B cell (primary cell): ENCODE results near the gene SSTR4. TPM values are rescaled to one million over a fixed set of nuclear protein-coding genes. Genes with fewer than 3 reads are reported as not detected.

Source experiments
- ATAC-seq: fragments of 200-7000 bp; cut with Tn5 transposase; one replicate; pipeline ENCODE4 v1.10.0; 2021; ENCODE audit warnings: low read depth, mild to moderate bottlenecking, moderate number of reproducible peaks, moderate library complexity
- CTCF ChIA-PET: fragments of 350-600 bp; sonication (Branson Sonifier 250); formaldehyde crosslinking; loops from one replicate; lab custom pipeline; 2021; ENCODE audit warnings: antibody characterized with exemption, inconsistent platforms; lab: Charles Lee
- POLR2A ChIA-PET: fragments of 350-600 bp; sonication (Branson Sonifier 250); formaldehyde crosslinking; loops from one replicate; lab custom pipeline; 2021; ENCODE audit warnings: antibody characterized with exemption; lab: Charles Lee
- DNase-seq: peaks from one replicate; pipeline ENCODE4 v3.0.0; 2013
- H2AFZ ChIP-seq: 2 replicates; pipeline ENCODE4 v1.6.1; 2012; ENCODE audit warnings: mild to moderate bottlenecking, low read depth, low read length; ENCODE audit not compliant: insufficient read depth, poor library complexity, severe bottlenecking
- H3K27ac ChIP-seq, 2 donors: 1 replicate in 1 of 2; 2 replicates in 1 of 2; pipeline ENCODE4 v1.5.1; 2012 to 2013; ENCODE audit warnings: low read length in 2 of 2, mild to moderate bottlenecking in 2 of 2, moderate library complexity in 1 of 2
- H3K27me3 ChIP-seq, 4 experiments: fragments of 200-600 bp in 1 of 4; sonication (generic) in 1 of 4; replicated peaks in 1 of 4; 1 replicate in 2 of 4; 2 replicates in 2 of 4; pipeline versions ENCODE4 v1.6.1 to v1.7.0; 2013 to 2016; ENCODE audit warnings: low read length in 3 of 4, mild to moderate bottlenecking in 2 of 4, mixed read lengths in 1 of 4, moderate library complexity in 1 of 4; ENCODE audit not compliant: insufficient read depth in 4 of 4, control insufficient read depth in 3 of 4; ENCODE audit errors: control extremely low read depth in 1 of 4
- H3K36me3 ChIP-seq, 2 experiments: replicated peaks in 1 of 2; 1 replicate in 1 of 2; 2 replicates in 1 of 2; pipeline versions ENCODE4 v1.6.1 to v1.7.1; 2013; ENCODE audit warnings: low read length in 1 of 2; ENCODE audit not compliant: insufficient read depth in 2 of 2, control insufficient read depth in 1 of 2; ENCODE audit errors: control extremely low read depth in 1 of 2, extremely low read depth in 1 of 2
- H3K4me1 ChIP-seq, 2 donors: fragments of 200-600 bp in 1 of 2; sonication (generic) in 1 of 2; 1 replicate in 1 of 2; 2 replicates in 1 of 2; pipeline versions ENCODE4 v1.5.1 to v1.6.1; 2013 to 2017; ENCODE audit warnings: low read length in 2 of 2; ENCODE audit not compliant: control insufficient read depth in 2 of 2, insufficient read depth in 2 of 2
- H3K4me2 ChIP-seq: replicated peaks from 2 replicates; pipeline ENCODE3; 2012; ENCODE audit warnings: mild to moderate bottlenecking, low read depth, low read length; ENCODE audit not compliant: poor library complexity, severe bottlenecking
- H3K4me3 ChIP-seq, 5 experiments: fragments of 200-600 bp in 1 of 5; sonication (generic) in 1 of 5; 1 replicate in 3 of 5; 2 replicates in 2 of 5; pipeline versions ENCODE4 v1.5.1 to v1.7.0; 2011 to 2016; ENCODE audit warnings: low read length in 4 of 5, mild to moderate bottlenecking in 4 of 5, low read depth in 2 of 5, control low read depth in 1 of 5, moderate library complexity in 1 of 5; ENCODE audit not compliant: insufficient read depth in 1 of 5; ENCODE audit errors: control extremely low read depth in 1 of 5, extremely low read depth in 1 of 5
- H3K79me2 ChIP-seq: fragments of 200-600 bp; sonication (generic); one replicate; pipeline ENCODE4 v1.6.0; 2016; ENCODE audit warnings: low read length; ENCODE audit not compliant: control insufficient read depth, insufficient read depth
- H3K9ac ChIP-seq: fragments of 200-600 bp; sonication (generic); 2 replicates; pipeline ENCODE4 v1.6.1; 2017; ENCODE audit warnings: mild to moderate bottlenecking, low read length, moderate library complexity
- H3K9me3 ChIP-seq, 3 donors: one replicate each; pipeline versions ENCODE4 v1.6.1 to v1.7.1; 2013; ENCODE audit warnings: low read length in 2 of 3; ENCODE audit not compliant: control insufficient read depth in 2 of 3, insufficient read depth in 1 of 3; ENCODE audit errors: control extremely low read depth in 1 of 3
- H4K20me1 ChIP-seq: 2 replicates; pipeline ENCODE4 v1.6.0; 2012; ENCODE audit warnings: mild to moderate bottlenecking, low read length; ENCODE audit not compliant: insufficient read depth, control insufficient read depth, poor library complexity, severe bottlenecking
- H3K27ac Mint-ChIP-seq: one replicate; pipeline ENCODE4 v1.8.0; 2021; ENCODE audit warnings: mixed read lengths
- H3K27me3 Mint-ChIP-seq: one replicate; pipeline ENCODE4 v1.8.0; 2021; ENCODE audit warnings: mixed read lengths
- H3K4me1 Mint-ChIP-seq: one replicate; pipeline ENCODE4 v1.8.0; 2021; ENCODE audit warnings: mixed read lengths
- H3K4me3 Mint-ChIP-seq: one replicate; pipeline ENCODE4 v1.8.0; 2021; ENCODE audit warnings: mixed read lengths
- H3K9me3 Mint-ChIP-seq: one replicate; pipeline ENCODE4 v1.8.0; 2022; ENCODE audit warnings: mixed read lengths; ENCODE audit not compliant: insufficient read depth
- EZH2 ChIP-seq: IDR thresholded peaks from 2 replicates; pipeline ENCODE4 v1.6.1; 2012; ENCODE audit warnings: borderline replicate concordance, low read depth, mild to moderate bottlenecking, moderate library complexity, low read length; ENCODE audit not compliant: insufficient read depth, poor library complexity, severe bottlenecking
- WGBS: methylation state at CpG from one replicate; pipeline ENCODE4 v1.1.5; 2013; ENCODE audit warnings: missing lambda C conversion rate; ENCODE audit not compliant: insufficient coverage; 5-methylcytosine and 5-hydroxymethylcytosine counted together
- intact Hi-C: fragments of 100-400 bp; cut with micrococcal nuclease; formaldehyde crosslinking; loops from one replicate; pipeline ENCODE4 v1.10.0; 2022
- polyA plus RNA-seq: library from polyadenylated mRNA; depleted of rRNA; stranded (reverse); fragments of >200 nt; gene quantifications from 2 replicates; pipeline ENCODE4 v1.2.3, GENCODE V29; 2012
- total RNA-seq, 2 donors: library from RNA; stranded (reverse); fragments of 120-200 nt in 1 of 2; gene quantifications; 1 replicate in 1 of 2; 2 replicates in 1 of 2; pipeline versions ENCODE4 v1.2.3 to v1.2.4, GENCODE V29; 2013 to 2022
- TF ChIP-seq, protein P1 (sequence below): fragments of 200-600 bp; IDR thresholded peaks from one replicate; pipeline ENCODE4 v1.8.0; 2022; ENCODE audit warnings: antibody characterized with exemption, mild to moderate bottlenecking

SSTR4 gene
- total and polyA plus RNA-seq, 2 donors (not counting 1 experiment from before 2014, with no cell fraction given), result not detected

DNA sequence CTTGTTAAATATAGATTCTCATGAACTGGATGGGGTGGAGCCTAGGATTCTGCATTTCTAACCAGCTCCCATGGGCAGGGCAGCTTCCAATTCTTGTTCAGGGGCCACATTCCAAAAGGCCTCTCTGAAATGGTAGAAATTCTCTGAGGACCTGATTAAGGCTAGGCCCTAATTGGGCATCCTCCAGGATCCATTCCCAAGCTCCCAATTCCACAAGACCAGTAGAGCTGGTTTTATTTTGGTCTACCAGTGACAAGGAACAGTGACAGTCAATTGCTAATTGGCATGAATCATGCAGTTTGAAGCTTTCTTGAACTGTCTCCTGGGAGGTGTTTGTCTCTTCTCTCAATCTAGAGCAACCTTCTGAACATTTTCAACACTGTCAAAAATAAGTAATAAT is 11.3 kb downstream of the SSTR4 start:
- Histone ChIP-seq H3K9ac (no peak overlapping the region), H2AFZ (no peak overlapping the region), H3K36me3 (no peaks in the 10 kb centered on the region), H4K20me1 (no peaks in the 10 kb centered on the region), H3K9me3 (peaks cover 0 to 13% (median 0%) of the 10 kb centered on the region in 3 donors), H3K4me1 (peaks cover 3 to 4% of the 10 kb centered on the region in 2 donors), H3K4me3 (no peak overlapping the region), H3K79me2 (no peaks in the 10 kb centered on the region), H3K4me2 (no peak overlapping the region), H3K27me3 (peaks cover 0 to 51% (median 11%) of the 10 kb centered on the region in 4 experiments), H3K27ac (no peak overlapping the region)
- Mint-ChIP-seq H3K4me1 (peaks cover 5% of the 10 kb centered on the region), H3K4me3 (no peak overlapping the region), H3K27me3 (peaks cover 34% of the 10 kb centered on the region), H3K27ac (no peak overlapping the region), H3K9me3 (no peaks in the 10 kb centered on the region)
- CTCF ChIA-PET, result no interaction called here
- DNase-seq, result no peak
- POLR2A ChIA-PET, result no interaction called here
- intact Hi-C loops, result no loop called here
- no peak for TF ChIP-seq EZH2
- TF ChIP-seq, protein P1, sequence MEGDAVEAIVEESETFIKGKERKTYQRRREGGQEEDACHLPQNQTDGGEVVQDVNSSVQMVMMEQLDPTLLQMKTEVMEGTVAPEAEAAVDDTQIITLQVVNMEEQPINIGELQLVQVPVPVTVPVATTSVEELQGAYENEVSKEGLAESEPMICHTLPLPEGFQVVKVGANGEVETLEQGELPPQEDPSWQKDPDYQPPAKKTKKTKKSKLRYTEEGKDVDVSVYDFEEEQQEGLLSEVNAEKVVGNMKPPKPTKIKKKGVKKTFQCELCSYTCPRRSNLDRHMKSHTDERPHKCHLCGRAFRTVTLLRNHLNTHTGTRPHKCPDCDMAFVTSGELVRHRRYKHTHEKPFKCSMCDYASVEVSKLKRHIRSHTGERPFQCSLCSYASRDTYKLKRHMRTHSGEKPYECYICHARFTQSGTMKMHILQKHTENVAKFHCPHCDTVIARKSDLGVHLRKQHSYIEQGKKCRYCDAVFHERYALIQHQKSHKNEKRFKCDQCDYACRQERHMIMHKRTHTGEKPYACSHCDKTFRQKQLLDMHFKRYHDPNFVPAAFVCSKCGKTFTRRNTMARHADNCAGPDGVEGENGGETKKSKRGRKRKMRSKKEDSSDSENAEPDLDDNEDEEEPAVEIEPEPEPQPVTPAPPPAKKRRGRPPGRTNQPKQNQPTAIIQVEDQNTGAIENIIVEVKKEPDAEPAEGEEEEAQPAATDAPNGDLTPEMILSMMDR, result no peak
- no peak for ATAC-seq

DNA sequence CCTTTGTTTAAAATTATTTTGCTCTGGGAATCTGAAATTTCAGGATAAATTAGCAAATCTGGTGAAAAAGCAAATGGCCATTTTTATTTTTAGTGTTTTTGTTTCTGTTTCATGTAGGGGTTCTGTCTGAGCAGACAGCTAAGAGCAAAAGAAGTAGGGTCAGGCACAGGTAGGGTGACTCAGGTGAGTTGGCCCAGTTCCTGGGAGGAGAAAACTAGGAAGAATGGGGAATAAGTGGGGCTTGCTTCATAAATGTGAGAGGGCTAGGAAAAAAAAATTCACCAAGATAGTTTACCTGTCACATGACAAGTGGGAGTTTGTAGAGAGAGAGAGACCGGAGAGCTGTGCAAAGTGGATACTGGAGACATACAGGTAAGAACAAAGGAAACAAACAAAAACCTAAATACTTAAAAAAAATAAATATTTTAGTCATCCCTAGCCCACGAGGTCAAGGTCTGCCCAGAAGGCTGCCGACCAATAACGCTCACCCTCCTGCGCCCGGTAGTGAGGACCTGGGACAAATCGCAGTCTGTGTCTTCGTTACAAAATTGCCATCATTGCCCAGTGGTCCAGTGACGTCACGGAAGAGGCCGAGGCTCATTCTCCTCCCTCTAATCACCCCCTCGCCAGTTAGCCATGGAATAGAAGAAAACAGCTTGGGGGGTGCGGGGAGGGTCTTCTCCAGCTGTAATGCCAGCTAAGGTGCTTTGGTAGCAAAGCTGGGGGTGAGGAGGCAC is 12.1 kb downstream of the SSTR4 start:
- ChIA-PET CTCF (no interaction called here), POLR2A (no interaction called here)
- H3K4me2 ChIP-seq, result no peak overlapping the region
- H3K4me1 Mint-ChIP-seq, result peaks cover 5% of the 10 kb centered on the region
- no peak for DNase-seq
- H3K9me3 ChIP-seq, result peaks cover 0 to 13% (median 0%) of the 10 kb centered on the region in 3 donors
- intact Hi-C loops, result no loop called here
- WGBS, result 84% methylated on average over 7 of the region's 13 CpGs
- H3K9ac ChIP-seq, result no peak overlapping the region
- H3K27me3 Mint-ChIP-seq, result peaks cover 40% of the 10 kb centered on the region
- H3K27ac ChIP-seq, result no peak overlapping the region
- no peak overlapping the region for H3K4me3 Mint-ChIP-seq
- H3K27ac Mint-ChIP-seq, result no peak overlapping the region
- H3K36me3 ChIP-seq, result no peaks in the 10 kb centered on the region
- H3K79me2 ChIP-seq, result no peaks in the 10 kb centered on the region
- H4K20me1 ChIP-seq, result no peaks in the 10 kb centered on the region
- peaks cover 3 to 4% of the 10 kb centered on the region in 2 donors for H3K4me1 ChIP-seq
- H3K9me3 Mint-ChIP-seq, result no peaks in the 10 kb centered on the region
- no peak overlapping the region for H2AFZ ChIP-seq
- H3K27me3 ChIP-seq, result peaks cover 0 to 52% (median 11%) of the 10 kb centered on the region in 4 experiments
- peak overlapping the region in 1 of 5 experiments; percentile 9 for H3K4me3 ChIP-seq
- ATAC-seq, result no peak
- TF ChIP-seq, protein P1, result no peak
- TF ChIP-seq EZH2, result no peak
